Measurements from ENCODE around the gene HNRNPDL. TPM values are rescaled to one million over a fixed set of nuclear protein-coding genes. Genes with fewer than 3 reads are reported as not detected.
"Not testable (repeated sequence)": the region's sequence is repeated elsewhere in the genome, so short reads cannot be mapped to it uniquely, and the experiment has no call there.

The HNRNPDL gene
- total and polyA plus RNA-seq, 7 experiments from 2014 or later, result 255 to 440 (median 330) TPM

GRCh38 chr4:82423245-82424054, 6.8 kb downstream of the HNRNPDL start:
- no peaks in the 10 kb centered on the region for H3K27me3 ChIP-seq (ENCODE audit: control insufficient read depth in 2 of 2, insufficient read depth in 2 of 2, low read length in 2 of 2)
- CTCF ChIA-PET, result no interaction called here
- Mint-ChIP-seq H3K36me3 (peaks cover 3 to 61% (median 55%) of the 10 kb centered on the region in 5 donors), H3K9me3 (no peaks in the 10 kb centered on the region), H3K27ac (peak overlapping the region in 6 of 9 donors; percentile 4 to 75 (median 54)), H3K4me3 (no peak overlapping the region), H3K27me3 (peaks cover 0 to 7% (median 0%) of the 10 kb centered on the region in 5 donors), H3K4me1 (peaks cover 27 to 64% (median 52%) of the 10 kb centered on the region in 7 donors)
- peaks cover 22% of the 10 kb centered on the region in 2 donors for H3K4me1 ChIP-seq (ENCODE audit: control insufficient read depth in 2 of 2, insufficient read depth in 2 of 2, low read length in 2 of 2)
- no peak overlapping the region for H3K4me3 ChIP-seq (ENCODE audit: low read length)
- H3K9me3 ChIP-seq (ENCODE audit: control insufficient read depth in 2 of 3, low read length in 3 of 3), result no peaks in the 10 kb centered on the region
- intact Hi-C loops (cut with micrococcal nuclease), result loop anchor here in 1 of 2 donors (10.0 kb wide), 1 partner anchor 691 kb away; the partner anchor contains the start of gene PLAC8
- H3K36me3 ChIP-seq (ENCODE audit: control insufficient read depth in 2 of 3, insufficient read depth in 3 of 3, low read length in 3 of 3), result peaks cover 21 to 49% (median 46%) of the 10 kb centered on the region in 3 experiments
- POLR2A ChIA-PET, result interaction anchor here (0.6 to 1.1 kb wide), 3 partner anchors 49 to 556 kb away, joined by 3 read pairs; no protein-coding TSS in a partner anchor
- ATAC-seq (no peak), DNase-seq (no peak)
- no peak overlapping the region for H3K27ac ChIP-seq (ENCODE audit: low read depth, low read length)

- POLR2A ChIA-PET, result interaction anchor here (0.8 to 1.4 kb wide), 3 partner anchors 27 to 50 kb away, joined by 3 to 6 read pairs (median 4); no protein-coding TSS in a partner anchor
- Histone ChIP-seq H3K4me3 (ENCODE audit: low read length) (no peak overlapping the region), H3K4me1 (ENCODE audit: control insufficient read depth in 2 of 2, insufficient read depth in 2 of 2, low read length in 2 of 2) (peaks cover 15% of the 10 kb centered on the region in 2 donors), H3K27me3 (ENCODE audit: control insufficient read depth in 2 of 2, insufficient read depth in 2 of 2, low read length in 2 of 2) (no peaks in the 10 kb centered on the region), H3K9me3 (ENCODE audit: control insufficient read depth in 2 of 3, low read length in 3 of 3) (no peaks in the 10 kb centered on the region), H3K27ac (ENCODE audit: low read depth, low read length) (no peak overlapping the region), H3K36me3 (ENCODE audit: control insufficient read depth in 2 of 3, insufficient read depth in 3 of 3, low read length in 3 of 3) (peaks cover 21 to 49% (median 46%) of the 10 kb centered on the region in 3 experiments)
- DNase-seq, result no peak
- Mint-ChIP-seq H3K27ac (peak overlapping the region in 3 of 9 donors; percentile 1 to 25 (median 25)), H3K36me3 (peaks cover 3 to 53% (median 48%) of the 10 kb centered on the region in 5 donors), H3K4me3 (no peak overlapping the region), H3K9me3 (no peaks in the 10 kb centered on the region), H3K4me1 (peaks cover 19 to 55% (median 44%) of the 10 kb centered on the region in 7 donors), H3K27me3 (peaks cover 0 to 15% (median 6%) of the 10 kb centered on the region in 5 donors)
- intact Hi-C loops (cut with micrococcal nuclease), result loop anchor here in 1 of 2 donors (10.0 kb wide), 1 partner anchor 692 kb away; the partner anchor contains the start of gene PLAC8
- ATAC-seq, result no peak
- CTCF ChIA-PET, result no interaction called here
Measured at GRCh38 chr4:82422616-82423015, 7.6 kb downstream of the HNRNPDL start.

- intact Hi-C loops (cut with micrococcal nuclease), result loop anchor here in 1 of 2 donors (10.0 kb wide), 1 partner anchor 693 kb away; the partner anchor contains the start of gene PLAC8
- POLR2A ChIA-PET, result interaction anchor here (0.8 to 1.4 kb wide), 3 partner anchors 27 to 49 kb away, joined by 3 to 6 read pairs (median 4); no protein-coding TSS in a partner anchor
- Mint-ChIP-seq H3K4me1 (peaks cover 14 to 49% (median 37%) of the 10 kb centered on the region in 7 donors), H3K36me3 (peaks cover 3 to 47% (median 42%) of the 10 kb centered on the region in 5 donors), H3K4me3 (no peak overlapping the region), H3K9me3 (no peaks in the 10 kb centered on the region), H3K27ac (peak overlapping the region in 2 of 9 donors; percentile 25 to 56), H3K27me3 (peaks cover 0 to 19% (median 6%) of the 10 kb centered on the region in 5 donors)
- ATAC-seq (no peak), DNase-seq (no peak)
- Histone ChIP-seq H3K27me3 (ENCODE audit: control insufficient read depth in 2 of 2, insufficient read depth in 2 of 2, low read length in 2 of 2) (peaks cover 0 to 4% of the 10 kb centered on the region in 2 donors), H3K9me3 (ENCODE audit: control insufficient read depth in 2 of 3, low read length in 3 of 3) (no peaks in the 10 kb centered on the region), H3K36me3 (ENCODE audit: control insufficient read depth in 2 of 3, insufficient read depth in 3 of 3, low read length in 3 of 3) (peaks cover 20 to 49% (median 45%) of the 10 kb centered on the region in 3 experiments), H3K4me3 (ENCODE audit: low read length) (no peak overlapping the region), H3K27ac (ENCODE audit: low read depth, low read length) (no peak overlapping the region), H3K4me1 (ENCODE audit: control insufficient read depth in 2 of 2, insufficient read depth in 2 of 2, low read length in 2 of 2) (peaks cover 9% of the 10 kb centered on the region in 2 donors)
- CTCF ChIA-PET, result interaction anchor here (0.6 kb wide), 1 partner anchor 57 kb away, joined by 3 read pairs; no protein-coding TSS in a partner anchor
Measured at GRCh38 chr4:82421796-82422560, 8.3 kb downstream of the HNRNPDL start.

- no peak overlapping the region for H3K27ac ChIP-seq (ENCODE audit: low read depth, low read length)
- peak overlapping the region in 1 of 9 donors; percentile 52 for H3K27ac Mint-ChIP-seq
- H3K9me3 Mint-ChIP-seq, result no peaks in the 10 kb centered on the region
- ChIA-PET CTCF (no interaction called here), POLR2A (interaction anchor here (0.8 to 2.5 kb wide), 3 partner anchors 9 to 50 kb away, joined by 3 to 21 read pairs (median 4); partner anchors contain the start of genes HNRNPD and HNRNPDL)
- H3K36me3 Mint-ChIP-seq, result peaks cover 3 to 25% (median 22%) of the 10 kb centered on the region in 5 donors
- no peak for DNase-seq
- intact Hi-C loops (cut with micrococcal nuclease), result no loop called here
- peaks cover 13 to 40% (median 18%) of the 10 kb centered on the region in 5 donors for H3K27me3 Mint-ChIP-seq
- no peak overlapping the region for H3K4me3 Mint-ChIP-seq
- H3K36me3 ChIP-seq (ENCODE audit: control insufficient read depth in 2 of 3, insufficient read depth in 3 of 3, low read length in 3 of 3), result peaks cover 7 to 23% (median 22%) of the 10 kb centered on the region in 3 experiments
- H3K9me3 ChIP-seq (ENCODE audit: control insufficient read depth in 2 of 3, low read length in 3 of 3), result no peaks in the 10 kb centered on the region
- ATAC-seq, result no peak
- H3K4me1 Mint-ChIP-seq, result peaks cover 4 to 30% (median 20%) of the 10 kb centered on the region in 7 donors
- H3K4me1 ChIP-seq (ENCODE audit: control insufficient read depth in 2 of 2, insufficient read depth in 2 of 2, low read length in 2 of 2), result no peaks in the 10 kb centered on the region
- no peak overlapping the region for H3K4me3 ChIP-seq (ENCODE audit: low read length)
- peaks cover 0 to 7% of the 10 kb centered on the region in 2 donors for H3K27me3 ChIP-seq (ENCODE audit: control insufficient read depth in 2 of 2, insufficient read depth in 2 of 2, low read length in 2 of 2)
Measured at GRCh38 chr4:82419451-82419850, 10.8 kb downstream of the HNRNPDL start.

- Histone ChIP-seq H3K4me1 (ENCODE audit: control insufficient read depth in 2 of 2, insufficient read depth in 2 of 2, low read length in 2 of 2) (no peaks in the 10 kb centered on the region), H3K9me3 (ENCODE audit: control insufficient read depth in 2 of 3, low read length in 3 of 3) (no peaks in the 10 kb centered on the region), H3K27me3 (ENCODE audit: control insufficient read depth in 2 of 2, insufficient read depth in 2 of 2, low read length in 2 of 2) (peaks cover 0 to 7% of the 10 kb centered on the region in 2 donors), H3K4me3 (ENCODE audit: low read length) (no peak overlapping the region), H3K36me3 (ENCODE audit: control insufficient read depth in 2 of 3, insufficient read depth in 3 of 3, low read length in 3 of 3) (no peaks in the 10 kb centered on the region), H3K27ac (ENCODE audit: low read depth, low read length) (no peak overlapping the region)
- H3K4me1 Mint-ChIP-seq, result peaks cover 4 to 13% (median 7%) of the 10 kb centered on the region in 7 donors
- ChIA-PET CTCF (no interaction called here), POLR2A (interaction anchor here (1.4 to 2.0 kb wide), 3 partner anchors 11 to 15 kb away, joined by 4 to 7 read pairs (median 6); partner anchors contain the start of gene HNRNPDL)
- peak overlapping the region in 1 of 10 donors; percentile 28 for H3K4me3 Mint-ChIP-seq
- peaks cover 0 to 5% (median 2%) of the 10 kb centered on the region in 5 donors for H3K36me3 Mint-ChIP-seq
- peaks cover 18 to 46% (median 23%) of the 10 kb centered on the region in 5 donors for H3K27me3 Mint-ChIP-seq
- DNase-seq, result no peak
- peak overlapping the region in 1 of 9 donors; percentile 36 for H3K27ac Mint-ChIP-seq
- intact Hi-C loops (cut with micrococcal nuclease), result no loop called here
- no peak for ATAC-seq
- H3K9me3 Mint-ChIP-seq, result peaks cover 0 to 4% (median 0%) of the 10 kb centered on the region in 11 donors
Measured at GRCh38 chr4:82415922-82416365, 14.3 kb downstream of the HNRNPDL start.

- peaks cover 18 to 41% (median 23%) of the 10 kb centered on the region in 5 donors for H3K27me3 Mint-ChIP-seq
- H3K36me3 ChIP-seq (ENCODE audit: control insufficient read depth in 2 of 3, insufficient read depth in 3 of 3, low read length in 3 of 3); H3K27ac Mint-ChIP-seq; H3K4me1 ChIP-seq (ENCODE audit: control insufficient read depth in 2 of 2, insufficient read depth in 2 of 2, low read length in 2 of 2); H3K4me1 Mint-ChIP-seq; CTCF ChIA-PET; H3K4me3 ChIP-seq (ENCODE audit: low read length); H3K9me3 ChIP-seq (ENCODE audit: control insufficient read depth in 2 of 3, low read length in 3 of 3); H3K36me3 Mint-ChIP-seq; H3K27ac ChIP-seq (ENCODE audit: low read depth, low read length); intact Hi-C loops (cut with micrococcal nuclease); H3K9me3 Mint-ChIP-seq; ATAC-seq; H3K4me3 Mint-ChIP-seq; DNase-seq; H3K27me3 ChIP-seq (ENCODE audit: control insufficient read depth in 2 of 2, insufficient read depth in 2 of 2, low read length in 2 of 2): not testable (repeated sequence)
- POLR2A ChIA-PET, result interaction anchor here (0.9 to 1.4 kb wide), 3 partner anchors 12 to 16 kb away, joined by 3 to 6 read pairs (median 4); no protein-coding TSS in a partner anchor
Measured at GRCh38 chr4:82415061-82415460, 15.2 kb downstream of the HNRNPDL start.
